ENCODE measurements around the gene LEAP2.

Gene LEAP2

GRCh38 chr5:132870801-132871200 is 2.7 kb upstream of the LEAP2 start:
- H4K8ac ChIP-seq (ENCODE audit: low read depth, low read length) = no peak overlapping the region
- H3K27me3 ChIP-seq (ENCODE audit: control insufficient read depth in 3 of 3, insufficient read depth in 3 of 3, low read depth in 1 of 3, low read length in 3 of 3) = no peaks in the 10 kb centered on the region
- no peak overlapping the region for H3K27ac ChIP-seq (replicated peaks; ENCODE audit: low read length)
- no peak overlapping the region for H2AK5ac ChIP-seq (ENCODE audit: low read depth, low read length)
- H2AFZ ChIP-seq (ENCODE audit: low read length) = no peak overlapping the region
- no peak overlapping the region for H2BK120ac ChIP-seq (ENCODE audit: low read depth, low read length)
- H3K36me3 ChIP-seq (replicated peaks in 1 of 2; ENCODE audit: control insufficient read depth in 2 of 2, insufficient read depth in 2 of 2, low read length in 2 of 2) = peaks cover 13 to 83% of the 10 kb centered on the region in 2 donors
- H3K9me3 ChIP-seq (replicated peaks in 1 of 2; ENCODE audit: control insufficient read depth in 2 of 2, insufficient read depth in 1 of 2, low read depth in 1 of 2, low read length in 2 of 2) = no peaks in the 10 kb centered on the region
- H3K18ac ChIP-seq (ENCODE audit: low read length) = no peak overlapping the region
- peaks cover 4% of the 10 kb centered on the region for H3K79me1 ChIP-seq (ENCODE audit: low read depth, low read length)
- no peak overlapping the region for H3K4me2 ChIP-seq (ENCODE audit: insufficient read depth, low read length, poor library complexity, severe bottlenecking)
- H3K4me1 ChIP-seq (ENCODE audit: control insufficient read depth in 2 of 2, insufficient read depth in 1 of 2, low read depth in 1 of 2, low read length in 2 of 2) = peaks cover 3 to 7% of the 10 kb centered on the region in 2 donors
- no peak overlapping the region for H3K4ac ChIP-seq (ENCODE audit: low read length)
- no peak overlapping the region for H3K9ac ChIP-seq (ENCODE audit: low read depth, low read length, poor library complexity)
- H2BK12ac ChIP-seq (ENCODE audit: low read length) = no peak overlapping the region
- H2BK15ac ChIP-seq (ENCODE audit: low read length) = no peak overlapping the region
- no peak overlapping the region for H2BK5ac ChIP-seq (ENCODE audit: low read length)
- no peak for DNase-seq (ENCODE audit: low spot score)
- no peak overlapping the region for H3K14ac ChIP-seq (ENCODE audit: low read length)
- H3K23ac ChIP-seq (ENCODE audit: low read depth, low read length, poor library complexity) = no peak overlapping the region
- H3K4me3 ChIP-seq (ENCODE audit: low read length in 2 of 2) = no peak overlapping the region
- H4K91ac ChIP-seq (ENCODE audit: low read depth, low read length, poor library complexity) = no peak overlapping the region
- WGBS, 2 donors (ENCODE audit: extremely low coverage in 2 of 2, insufficient read length in 2 of 2, insufficient replicate concordance in 1 of 2) = no CpG with 5 or more reads among the region's 2 CpGs

- no CpG with 5 or more reads among the region's 5 CpGs for WGBS, 2 donors (ENCODE audit: extremely low coverage in 2 of 2, insufficient read length in 2 of 2, insufficient replicate concordance in 1 of 2)
- Histone ChIP-seq H3K27ac (replicated peaks; ENCODE audit: low read length) (no peak overlapping the region), H2BK5ac (ENCODE audit: low read length) (no peak overlapping the region)
These were observed 1.8 kb upstream of the LEAP2 start for GRCh38 chr5:132871459-132872284.

GRCh38 chr5:132872788-132873118 is 715 bp upstream of the LEAP2 start:
- Histone ChIP-seq H3K9ac (ENCODE audit: low read depth, low read length, poor library complexity) (no peak overlapping the region), H3K4me3 (ENCODE audit: low read length in 2 of 2) (no peak overlapping the region), H3K4me1 (ENCODE audit: control insufficient read depth in 2 of 2, insufficient read depth in 1 of 2, low read depth in 1 of 2, low read length in 2 of 2) (no peaks in the 10 kb centered on the region), H3K23ac (ENCODE audit: low read depth, low read length, poor library complexity) (no peak overlapping the region), H3K36me3 (replicated peaks in 1 of 2; ENCODE audit: control insufficient read depth in 2 of 2, insufficient read depth in 2 of 2, low read length in 2 of 2) (peaks cover 9 to 97% of the 10 kb centered on the region in 2 donors), H2BK120ac (ENCODE audit: low read depth, low read length) (no peak overlapping the region), H2AK5ac (ENCODE audit: low read depth, low read length) (no peak overlapping the region), H3K18ac (ENCODE audit: low read length) (no peak overlapping the region), H3K79me1 (ENCODE audit: low read depth, low read length) (no peaks in the 10 kb centered on the region), H2BK12ac (ENCODE audit: low read length) (no peak overlapping the region), H3K4me2 (ENCODE audit: insufficient read depth, low read length, poor library complexity, severe bottlenecking) (no peak overlapping the region), H2AFZ (ENCODE audit: low read length) (no peak overlapping the region), H2BK5ac (ENCODE audit: low read length) (no peak overlapping the region), H3K4ac (ENCODE audit: low read length) (no peak overlapping the region), H3K27me3 (ENCODE audit: control insufficient read depth in 3 of 3, insufficient read depth in 3 of 3, low read depth in 1 of 3, low read length in 3 of 3) (no peaks in the 10 kb centered on the region), H3K9me3 (replicated peaks in 1 of 2; ENCODE audit: control insufficient read depth in 2 of 2, insufficient read depth in 1 of 2, low read depth in 1 of 2, low read length in 2 of 2) (no peaks in the 10 kb centered on the region), H3K14ac (ENCODE audit: low read length) (no peak overlapping the region), H3K27ac (replicated peaks; ENCODE audit: low read length) (no peak overlapping the region), H4K8ac (ENCODE audit: low read depth, low read length) (no peak overlapping the region), H4K91ac (ENCODE audit: low read depth, low read length, poor library complexity) (no peak overlapping the region), H2BK15ac (ENCODE audit: low read length) (no peak overlapping the region)
- WGBS, 2 donors (ENCODE audit: extremely low coverage in 2 of 2, insufficient read length in 2 of 2, insufficient replicate concordance in 1 of 2) = no CpG with 5 or more reads among the region's 1 CpG
- DNase-seq (ENCODE audit: low spot score) = no peak

More at GRCh38 chr5:132871459-132872284, 1.8 kb upstream of the LEAP2 start:
- no peaks in the 10 kb centered on the region for H3K27me3 ChIP-seq (ENCODE audit: control insufficient read depth in 3 of 3, insufficient read depth in 3 of 3, low read depth in 1 of 3, low read length in 3 of 3)
- peaks cover 2 to 7% of the 10 kb centered on the region in 2 donors for H3K4me1 ChIP-seq (ENCODE audit: control insufficient read depth in 2 of 2, insufficient read depth in 1 of 2, low read depth in 1 of 2, low read length in 2 of 2)
- peaks cover 3% of the 10 kb centered on the region for H3K79me1 ChIP-seq (ENCODE audit: low read depth, low read length)
- no peak overlapping the region for H2BK120ac ChIP-seq (ENCODE audit: low read depth, low read length)
- no peak overlapping the region for H3K9ac ChIP-seq (ENCODE audit: low read depth, low read length, poor library complexity)
- no peak overlapping the region for H3K4me3 ChIP-seq (ENCODE audit: low read length in 2 of 2)
- H3K18ac ChIP-seq (ENCODE audit: low read length) = no peak overlapping the region
- no peak overlapping the region for H2BK15ac ChIP-seq (ENCODE audit: low read length)
- no peaks in the 10 kb centered on the region for H3K9me3 ChIP-seq (replicated peaks in 1 of 2; ENCODE audit: control insufficient read depth in 2 of 2, insufficient read depth in 1 of 2, low read depth in 1 of 2, low read length in 2 of 2)
- H2AK5ac ChIP-seq (ENCODE audit: low read depth, low read length) = no peak overlapping the region
- no peak overlapping the region for H4K91ac ChIP-seq (ENCODE audit: low read depth, low read length, poor library complexity)
- no peak overlapping the region for H3K23ac ChIP-seq (ENCODE audit: low read depth, low read length, poor library complexity)
- no peak overlapping the region for H2BK12ac ChIP-seq (ENCODE audit: low read length)
- H3K36me3 ChIP-seq (replicated peaks in 1 of 2; ENCODE audit: control insufficient read depth in 2 of 2, insufficient read depth in 2 of 2, low read length in 2 of 2) = peaks cover 13 to 92% of the 10 kb centered on the region in 2 donors
- DNase-seq (ENCODE audit: low spot score) = no peak
- no peak overlapping the region for H3K14ac ChIP-seq (ENCODE audit: low read length)
- H4K8ac ChIP-seq (ENCODE audit: low read depth, low read length) = no peak overlapping the region
- no peak overlapping the region for H3K4ac ChIP-seq (ENCODE audit: low read length)
- H2AFZ ChIP-seq (ENCODE audit: low read length) = no peak overlapping the region
- no peak overlapping the region for H3K4me2 ChIP-seq (ENCODE audit: insufficient read depth, low read length, poor library complexity, severe bottlenecking)

GRCh38 chr5:132873930-132874271 is 433 bp downstream of the LEAP2 start:
- H3K27ac ChIP-seq (replicated peaks; ENCODE audit: low read length) = no peak overlapping the region

More at GRCh38 chr5:132873930-132874271, 433 bp downstream of the LEAP2 start:
- Histone ChIP-seq H2BK15ac (ENCODE audit: low read length) (no peak overlapping the region), H3K14ac (ENCODE audit: low read length) (no peak overlapping the region), H3K79me1 (ENCODE audit: low read depth, low read length) (no peaks in the 10 kb centered on the region), H3K4me1 (ENCODE audit: control insufficient read depth in 2 of 2, insufficient read depth in 1 of 2, low read depth in 1 of 2, low read length in 2 of 2) (no peaks in the 10 kb centered on the region), H2BK12ac (ENCODE audit: low read length) (no peak overlapping the region), H2BK120ac (ENCODE audit: low read depth, low read length) (no peak overlapping the region), H2BK5ac (ENCODE audit: low read length) (no peak overlapping the region), H4K8ac (ENCODE audit: low read depth, low read length) (no peak overlapping the region), H3K23ac (ENCODE audit: low read depth, low read length, poor library complexity) (no peak overlapping the region), H3K9me3 (replicated peaks in 1 of 2; ENCODE audit: control insufficient read depth in 2 of 2, insufficient read depth in 1 of 2, low read depth in 1 of 2, low read length in 2 of 2) (no peaks in the 10 kb centered on the region), H4K91ac (ENCODE audit: low read depth, low read length, poor library complexity) (no peak overlapping the region), H3K27me3 (ENCODE audit: control insufficient read depth in 3 of 3, insufficient read depth in 3 of 3, low read depth in 1 of 3, low read length in 3 of 3) (no peaks in the 10 kb centered on the region), H3K9ac (ENCODE audit: low read depth, low read length, poor library complexity) (no peak overlapping the region), H3K4ac (ENCODE audit: low read length) (no peak overlapping the region), H3K4me2 (ENCODE audit: insufficient read depth, low read length, poor library complexity, severe bottlenecking) (no peak overlapping the region), H3K36me3 (replicated peaks in 1 of 2; ENCODE audit: control insufficient read depth in 2 of 2, insufficient read depth in 2 of 2, low read length in 2 of 2) (peaks cover 8 to 97% of the 10 kb centered on the region in 2 donors), H2AFZ (ENCODE audit: low read length) (no peak overlapping the region), H3K4me3 (ENCODE audit: low read length in 2 of 2) (no peak overlapping the region), H2AK5ac (ENCODE audit: low read depth, low read length) (no peak overlapping the region), H3K18ac (ENCODE audit: low read length) (no peak overlapping the region)
- no CpG with 5 or more reads among the region's 3 CpGs for WGBS, 2 donors (ENCODE audit: extremely low coverage in 2 of 2, insufficient read length in 2 of 2, insufficient replicate concordance in 1 of 2)
- DNase-seq (ENCODE audit: low spot score) = no peak
